Measurements from ENCODE around the gene KNDC1.

The KNDC1 gene

DNA sequence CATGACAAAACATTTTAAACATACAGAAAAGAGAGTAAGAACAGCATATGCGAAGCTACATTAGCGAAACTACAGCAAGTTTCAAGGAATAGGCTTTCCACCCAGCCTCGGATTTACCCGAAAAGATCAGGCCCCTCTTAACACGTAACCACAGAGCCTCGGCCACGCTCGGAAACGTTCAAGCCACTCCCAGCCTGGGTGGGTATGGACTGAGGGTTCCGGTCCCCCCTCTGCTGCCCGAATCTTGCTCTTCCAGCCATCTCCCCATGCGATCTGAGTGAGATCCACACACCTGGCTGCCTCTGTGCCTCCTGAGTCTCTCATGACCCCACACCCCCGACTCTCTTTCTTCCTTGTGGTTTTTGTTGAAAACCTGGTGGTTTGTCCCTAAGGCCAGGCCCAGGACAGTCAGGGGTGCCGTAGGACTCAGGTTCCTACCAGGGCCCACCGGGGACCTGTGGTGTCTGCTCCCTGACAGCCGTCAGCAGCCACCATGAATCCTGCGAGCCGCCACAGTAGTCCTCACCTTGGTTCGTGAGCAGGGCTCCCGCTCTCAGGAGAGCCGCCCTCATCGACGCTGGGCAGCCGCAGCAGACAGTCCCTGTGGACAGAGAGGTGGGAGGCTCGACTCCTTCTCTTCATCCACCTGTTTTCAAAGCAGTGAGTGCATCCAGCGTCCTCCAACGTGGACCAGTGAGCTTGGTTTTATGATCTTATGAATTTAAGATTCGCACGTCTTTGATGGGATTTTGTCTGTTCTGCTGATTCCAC lies 18.5 kb downstream of the KNDC1 start:
- DNase-seq (ENCODE audit: low read depth): no peak
- TF ChIP-seq MYC (IDR thresholded peaks at IDR 0.05; ENCODE audit: low read depth, low read length) (no peak), POLR2A (IDR thresholded peaks at IDR 0.05; ENCODE audit: extremely low read depth, insufficient read length) (no peak)
- TF ChIP-seq, protein P1, sequence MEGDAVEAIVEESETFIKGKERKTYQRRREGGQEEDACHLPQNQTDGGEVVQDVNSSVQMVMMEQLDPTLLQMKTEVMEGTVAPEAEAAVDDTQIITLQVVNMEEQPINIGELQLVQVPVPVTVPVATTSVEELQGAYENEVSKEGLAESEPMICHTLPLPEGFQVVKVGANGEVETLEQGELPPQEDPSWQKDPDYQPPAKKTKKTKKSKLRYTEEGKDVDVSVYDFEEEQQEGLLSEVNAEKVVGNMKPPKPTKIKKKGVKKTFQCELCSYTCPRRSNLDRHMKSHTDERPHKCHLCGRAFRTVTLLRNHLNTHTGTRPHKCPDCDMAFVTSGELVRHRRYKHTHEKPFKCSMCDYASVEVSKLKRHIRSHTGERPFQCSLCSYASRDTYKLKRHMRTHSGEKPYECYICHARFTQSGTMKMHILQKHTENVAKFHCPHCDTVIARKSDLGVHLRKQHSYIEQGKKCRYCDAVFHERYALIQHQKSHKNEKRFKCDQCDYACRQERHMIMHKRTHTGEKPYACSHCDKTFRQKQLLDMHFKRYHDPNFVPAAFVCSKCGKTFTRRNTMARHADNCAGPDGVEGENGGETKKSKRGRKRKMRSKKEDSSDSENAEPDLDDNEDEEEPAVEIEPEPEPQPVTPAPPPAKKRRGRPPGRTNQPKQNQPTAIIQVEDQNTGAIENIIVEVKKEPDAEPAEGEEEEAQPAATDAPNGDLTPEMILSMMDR (IDR thresholded peaks at IDR 0.05; ENCODE audit: low read depth, low read length): no peak
- TF ChIP-seq, protein P2, sequence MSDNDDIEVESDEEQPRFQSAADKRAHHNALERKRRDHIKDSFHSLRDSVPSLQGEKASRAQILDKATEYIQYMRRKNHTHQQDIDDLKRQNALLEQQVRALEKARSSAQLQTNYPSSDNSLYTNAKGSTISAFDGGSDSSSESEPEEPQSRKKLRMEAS (IDR thresholded peaks at IDR 0.05; ENCODE audit: low read depth, low read length): no peak
- H3K4me3 ChIP-seq (ENCODE audit: low read depth, low read length): no peak overlapping the region

DNA sequence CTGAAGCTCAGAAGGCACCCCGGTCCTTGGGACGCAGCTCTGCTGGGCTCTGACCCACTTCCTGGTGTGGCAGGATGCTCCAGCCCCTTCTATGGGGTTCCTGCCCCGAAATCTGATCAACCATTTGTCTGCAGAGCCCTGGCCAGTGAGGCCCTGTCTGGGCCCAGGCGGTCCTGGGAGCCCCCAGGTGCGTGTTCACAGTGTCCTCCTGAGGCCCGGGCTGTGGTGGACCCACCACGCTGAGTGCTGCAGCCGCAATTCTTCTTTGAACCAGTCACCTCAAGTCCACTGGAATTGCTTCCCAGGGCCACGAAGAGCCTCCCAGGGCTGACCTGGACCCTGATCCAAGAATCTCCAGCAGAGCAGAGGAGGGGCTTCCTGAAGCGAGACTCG lies 19.1 kb downstream of the KNDC1 start:
- no peak for DNase-seq (ENCODE audit: low read depth)
- no peak overlapping the region for H3K4me3 ChIP-seq (ENCODE audit: low read depth, low read length)
- TF ChIP-seq, protein P1 (IDR thresholded peaks at IDR 0.05; ENCODE audit: low read depth, low read length): no peak
- no peak for TF ChIP-seq MYC (IDR thresholded peaks at IDR 0.05; ENCODE audit: low read depth, low read length)
- no peak for TF ChIP-seq POLR2A (IDR thresholded peaks at IDR 0.05; ENCODE audit: extremely low read depth, insufficient read length)

DNA sequence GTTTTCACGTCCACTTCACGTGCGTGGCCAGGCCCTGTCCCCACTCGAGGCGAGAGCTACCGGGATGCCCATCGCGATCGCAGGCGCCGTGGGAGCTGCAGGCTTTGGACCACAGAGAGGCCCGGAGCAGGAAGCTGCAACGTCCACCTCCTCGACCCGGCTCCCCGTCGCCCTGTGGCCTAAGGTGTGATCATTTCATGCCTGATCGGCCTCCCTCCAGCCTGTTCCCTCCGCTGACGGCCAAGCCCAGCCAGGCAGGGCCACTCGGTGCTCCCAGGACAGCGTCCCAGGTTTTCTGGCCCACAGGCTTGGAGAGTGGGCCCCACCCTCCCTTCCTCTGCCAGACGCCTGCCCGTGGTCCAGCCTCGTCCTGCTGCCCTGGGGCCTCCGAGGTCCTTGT lies 19.6 kb downstream of the KNDC1 start:
- TF ChIP-seq MYC (IDR thresholded peaks at IDR 0.05; ENCODE audit: low read depth, low read length): no peak
- TF ChIP-seq POLR2A (IDR thresholded peaks at IDR 0.05; ENCODE audit: extremely low read depth, insufficient read length): no peak
- TF ChIP-seq, protein P2 (IDR thresholded peaks at IDR 0.05; ENCODE audit: low read depth, low read length): no peak
- TF ChIP-seq, protein P1 (IDR thresholded peaks at IDR 0.05; ENCODE audit: low read depth, low read length): no peak
- no peak overlapping the region for H3K4me3 ChIP-seq (ENCODE audit: low read depth, low read length)
- no peak for DNase-seq (ENCODE audit: low read depth)

DNA sequence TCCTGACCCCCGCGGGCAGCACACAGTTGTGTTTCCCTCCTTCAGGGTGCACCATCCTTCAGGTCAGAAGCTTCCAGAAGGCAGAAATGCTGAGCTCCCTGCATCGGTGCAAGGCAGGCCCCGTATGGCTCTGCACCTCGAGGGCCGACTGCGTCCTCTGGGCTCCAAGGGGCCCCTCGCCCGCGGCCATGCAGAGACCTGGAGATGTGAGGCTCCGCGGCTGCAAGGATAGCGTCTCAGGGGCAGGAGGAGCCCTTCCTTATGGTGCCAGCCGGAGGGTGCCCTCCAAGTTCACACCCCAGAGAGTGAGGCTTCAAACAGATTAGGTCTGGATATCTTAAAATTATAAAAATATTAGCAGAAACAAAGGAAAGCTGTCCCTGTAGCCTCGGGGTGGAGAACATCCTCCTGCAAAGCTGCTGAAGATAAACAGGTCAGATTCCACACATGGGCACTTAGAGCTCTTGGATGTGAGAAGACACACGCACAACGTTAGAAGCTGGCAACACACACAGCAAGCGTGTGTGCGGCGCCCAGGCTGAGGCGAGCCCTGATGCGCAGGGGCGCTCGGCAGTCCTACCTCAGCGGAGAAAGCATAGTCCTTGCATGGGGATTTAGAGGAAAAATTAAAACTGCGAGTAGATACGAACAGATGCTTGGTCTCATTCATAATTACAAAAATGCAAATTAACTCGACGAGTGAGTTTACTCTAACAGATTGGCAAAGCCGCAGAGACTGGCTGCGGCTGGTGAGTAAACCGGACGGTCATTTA lies 20.4 kb downstream of the KNDC1 start:
- H3K4me3 ChIP-seq (ENCODE audit: low read depth, low read length): no peak overlapping the region
- no peak for DNase-seq (ENCODE audit: low read depth)
- TF ChIP-seq MYC (IDR thresholded peaks at IDR 0.05; ENCODE audit: low read depth, low read length) (no peak), POLR2A (IDR thresholded peaks at IDR 0.05; ENCODE audit: extremely low read depth, insufficient read length) (no peak)
- TF ChIP-seq, protein P1 (IDR thresholded peaks at IDR 0.05; ENCODE audit: low read depth, low read length): no peak
- TF ChIP-seq, protein P2 (IDR thresholded peaks at IDR 0.05; ENCODE audit: low read depth, low read length): no peak

DNA sequence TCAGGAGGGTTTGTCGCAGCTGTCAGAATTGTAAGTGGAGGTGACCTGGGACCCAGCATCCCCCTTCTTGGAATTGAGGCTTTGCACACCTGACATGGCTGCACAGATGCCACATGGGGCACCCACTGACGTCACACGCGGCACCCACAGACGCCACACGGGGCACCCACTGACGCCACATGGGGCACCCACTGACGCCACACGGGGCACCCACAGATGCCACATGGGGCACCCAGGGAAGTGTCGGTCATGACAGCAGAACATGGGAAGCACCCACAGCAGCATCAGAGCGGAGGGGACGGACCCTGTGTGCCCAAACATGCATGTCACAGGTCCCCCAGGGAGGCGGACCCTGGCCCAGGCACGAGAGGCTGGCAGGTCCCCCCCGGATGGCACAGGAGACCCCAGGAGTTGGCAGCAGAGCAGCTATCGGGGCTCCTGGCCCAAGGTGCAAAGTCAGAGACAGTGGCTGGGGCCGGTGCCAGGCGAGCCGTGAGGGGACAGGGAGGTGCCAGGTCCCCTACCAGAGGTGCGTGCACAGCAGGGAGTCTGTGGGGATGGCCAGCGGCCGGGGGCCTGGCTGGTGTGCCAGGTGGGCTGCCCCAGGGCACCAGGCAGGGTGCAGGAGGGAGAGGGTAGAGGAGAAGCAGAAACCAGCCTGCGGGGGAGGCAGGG lies 21.1 kb downstream of the KNDC1 start:
- no peak for TF ChIP-seq POLR2A (IDR thresholded peaks at IDR 0.05; ENCODE audit: extremely low read depth, insufficient read length)
- TF ChIP-seq, protein P1 (IDR thresholded peaks at IDR 0.05; ENCODE audit: low read depth, low read length): no peak
- no peak for TF ChIP-seq MYC (IDR thresholded peaks at IDR 0.05; ENCODE audit: low read depth, low read length)
- TF ChIP-seq, protein P2 (IDR thresholded peaks at IDR 0.05; ENCODE audit: low read depth, low read length): no peak
- DNase-seq (ENCODE audit: low read depth): no peak
- H3K4me3 ChIP-seq (ENCODE audit: low read depth, low read length): no peak overlapping the region

Data from NB4 (cell line).